Stimulated activated CD4-positive, alpha-beta T cell treated with anti-CD3 and anti-CD28 coated beads, Interleukin-1b, Interleukin-23, amount 100 ng/mL, for 48 hours (primary cell): ENCODE results near the gene FAM170B.

ENCODE experiments used
- DNase-seq: peaks from one replicate; pipeline ENCODE4 v3.0.0-alpha.2; 2020

Gene FAM170B

GRCh38 chr10:49119746-49120145, 14.1 kb downstream of the FAM170B start:
- no peak for DNase-seq

GRCh38 chr10:49118430-49119074, 15.3 kb downstream of the FAM170B start:
- DNase-seq = no peak

- DNase-seq = no peak
Observed at GRCh38 chr10:49117376-49118070, 16.3 kb downstream of the FAM170B start.

- no peak for DNase-seq
Observed at GRCh38 chr10:49116509-49117375, 17.1 kb downstream of the FAM170B start.

GRCh38 chr10:49115796-49116508, 17.9 kb downstream of the FAM170B start:
- DNase-seq = no peak

GRCh38 chr10:49115015-49115795, 18.6 kb downstream of the FAM170B start, which contains the start of gene VSTM4:
Gene VSTM4, minus strand, starts transcription at chr10:49115522. Its CDS starts 37 bp downstream, at chr10:49115485.
- DNase-seq = no peak

- no peak for DNase-seq
Observed at GRCh38 chr10:49114718-49115014, 19.2 kb downstream of the FAM170B start.

GRCh38 chr10:49113741-49114141, 20.1 kb downstream of the FAM170B start:
- no peak for DNase-seq

- no peak for DNase-seq
Observed at GRCh38 chr10:49112851-49113250, 21.0 kb downstream of the FAM170B start.

- DNase-seq = no peak
Observed at GRCh38 chr10:49112098-49112497, 21.7 kb downstream of the FAM170B start.

- DNase-seq = no peak
Observed at GRCh38 chr10:49111320-49111698, 22.5 kb downstream of the FAM170B start.

- DNase-seq = no peak
Observed at GRCh38 chr10:49110684-49111319, 23.0 kb downstream of the FAM170B start.

GRCh38 chr10:49109669-49110340, 24.0 kb downstream of the FAM170B start:
- DNase-seq = no peak

- no peak for DNase-seq
Observed at GRCh38 chr10:49108656-49109055, 25.2 kb downstream of the FAM170B start.

- no peak for DNase-seq
Observed at GRCh38 chr10:49107887-49108267, 25.9 kb downstream of the FAM170B start.

- no peak for DNase-seq
Observed at GRCh38 chr10:49107111-49107886, 26.5 kb downstream of the FAM170B start.

- DNase-seq = no peak
Observed at GRCh38 chr10:49106451-49106850, 27.4 kb downstream of the FAM170B start.

- no peak for DNase-seq
Observed at GRCh38 chr10:49105076-49105475, 28.7 kb downstream of the FAM170B start.

GRCh38 chr10:49104323-49104722, 29.5 kb downstream of the FAM170B start:
- no peak for DNase-seq

GRCh38 chr10:49103761-49104160, 30.1 kb downstream of the FAM170B start:
- DNase-seq = no peak
